ENCODE measurements around the gene SCUBE1.

Gene SCUBE1

GRCh38 chr22:43179911-43180195 lies 163.3 kb downstream of the SCUBE1 start:
- Histone ChIP-seq H3K9ac (no peak overlapping the region), H3K4me2 (ENCODE audit: low read length) (no peak overlapping the region), H3K4me3 (ENCODE audit: low read depth, low read length) (no peak overlapping the region), H3K79me2 (no peaks in the 10 kb centered on the region), H3K36me3 (ENCODE audit: control insufficient read depth, insufficient read depth, low read length) (no peaks in the 10 kb centered on the region), H2AFZ (no peak overlapping the region), H3K27me3 (ENCODE audit: control insufficient read depth, insufficient read depth, low read length) (no peaks in the 10 kb centered on the region), H3K4me1 (no peaks in the 10 kb centered on the region), H3K9me3 (ENCODE audit: control insufficient read depth, low read length) (no peaks in the 10 kb centered on the region), H3K27ac (no peak overlapping the region)
- no peak for TF ChIP-seq CTCF (IDR thresholded peaks at IDR 0.05)

GRCh38 chr22:43179146-43179910 lies 163.8 kb downstream of the SCUBE1 start:
- H2AFZ ChIP-seq = no peak overlapping the region

GRCh38 chr22:43177479-43177878 lies 165.7 kb downstream of the SCUBE1 start:
- Histone ChIP-seq H3K27ac (no peak overlapping the region), H2AFZ (no peak overlapping the region), H3K4me3 (ENCODE audit: low read depth, low read length) (no peak overlapping the region), H3K9me3 (ENCODE audit: control insufficient read depth, low read length) (no peaks in the 10 kb centered on the region), H3K4me2 (ENCODE audit: low read length) (no peak overlapping the region), H3K9ac (no peak overlapping the region), H3K4me1 (no peaks in the 10 kb centered on the region), H3K27me3 (ENCODE audit: control insufficient read depth, insufficient read depth, low read length) (no peaks in the 10 kb centered on the region), H3K36me3 (ENCODE audit: control insufficient read depth, insufficient read depth, low read length) (no peaks in the 10 kb centered on the region), H3K79me2 (no peaks in the 10 kb centered on the region)
- no peak for TF ChIP-seq CTCF (IDR thresholded peaks at IDR 0.05)

More at GRCh38 chr22:43179146-43179910, 163.8 kb downstream of the SCUBE1 start:
- H3K9me3 ChIP-seq (ENCODE audit: control insufficient read depth, low read length) = no peaks in the 10 kb centered on the region
- H3K27me3 ChIP-seq (ENCODE audit: control insufficient read depth, insufficient read depth, low read length) = no peaks in the 10 kb centered on the region
- no peaks in the 10 kb centered on the region for H3K36me3 ChIP-seq (ENCODE audit: control insufficient read depth, insufficient read depth, low read length)
- H3K9ac ChIP-seq = no peak overlapping the region
- H3K4me3 ChIP-seq (ENCODE audit: low read depth, low read length) = no peak overlapping the region
- no peaks in the 10 kb centered on the region for H3K4me1 ChIP-seq
- no peaks in the 10 kb centered on the region for H3K79me2 ChIP-seq
- no peak overlapping the region for H3K4me2 ChIP-seq (ENCODE audit: low read length)
- no peak overlapping the region for H3K27ac ChIP-seq
- no peak for TF ChIP-seq CTCF (IDR thresholded peaks at IDR 0.05)

- Histone ChIP-seq H3K4me3 (ENCODE audit: low read depth, low read length) (no peak overlapping the region), H3K27me3 (ENCODE audit: control insufficient read depth, insufficient read depth, low read length) (no peaks in the 10 kb centered on the region), H3K9ac (no peak overlapping the region), H3K36me3 (ENCODE audit: control insufficient read depth, insufficient read depth, low read length) (no peaks in the 10 kb centered on the region), H3K4me2 (ENCODE audit: low read length) (no peak overlapping the region), H2AFZ (no peak overlapping the region), H3K9me3 (ENCODE audit: control insufficient read depth, low read length) (no peaks in the 10 kb centered on the region), H3K27ac (no peak overlapping the region), H3K79me2 (no peaks in the 10 kb centered on the region), H3K4me1 (no peaks in the 10 kb centered on the region)
- TF ChIP-seq CTCF (IDR thresholded peaks at IDR 0.05) = no peak
Measured at GRCh38 chr22:43176090-43176489, 167.1 kb downstream of the SCUBE1 start.

GRCh38 chr22:43174941-43175531 lies 168.1 kb downstream of the SCUBE1 start:
- H3K4me1 ChIP-seq = no peaks in the 10 kb centered on the region
- no peak overlapping the region for H3K4me2 ChIP-seq (ENCODE audit: low read length)
- H3K27ac ChIP-seq = no peak overlapping the region
- H3K36me3 ChIP-seq (ENCODE audit: control insufficient read depth, insufficient read depth, low read length) = no peaks in the 10 kb centered on the region
- no peaks in the 10 kb centered on the region for H3K79me2 ChIP-seq
- no peak for TF ChIP-seq CTCF (IDR thresholded peaks at IDR 0.05)
- H3K4me3 ChIP-seq (ENCODE audit: low read depth, low read length) = no peak overlapping the region
- H3K9ac ChIP-seq = no peak overlapping the region
- no peak overlapping the region for H2AFZ ChIP-seq
- H3K27me3 ChIP-seq (ENCODE audit: control insufficient read depth, insufficient read depth, low read length) = no peaks in the 10 kb centered on the region
- no peaks in the 10 kb centered on the region for H3K9me3 ChIP-seq (ENCODE audit: control insufficient read depth, low read length)
